Spleen (tissue), 11 donors: ENCODE data around the gene MYO18B. TPM values are rescaled to one million over a fixed set of nuclear protein-coding genes. Genes with fewer than 3 reads are reported as not detected.

Source experiments
- DNase-seq: peaks from one replicate; pipeline ENCODE4 v3.0.0-alpha.2; 2020
- H3K27ac ChIP-seq, 8 donors: fragments of 200-600 bp; sonication (generic) in 7 of 8; 1 replicate in 4 of 8; 2 replicates in 4 of 8; pipeline versions ENCODE4 v1.5.0 to v1.8.0; 2016 to 2021; ENCODE audit warnings: inconsistent platforms in 4 of 8, mild to moderate bottlenecking in 4 of 8, moderate library complexity in 1 of 8
- H3K27me3 ChIP-seq, 7 donors: fragments of 200-600 bp; sonication (generic) in 6 of 7; replicated peaks in 1 of 7; 1 replicate in 4 of 7; 2 replicates in 3 of 7; pipeline versions ENCODE4 v1.5.0 to v1.8.0; 2016 to 2021; ENCODE audit warnings: inconsistent platforms in 3 of 7, mild to moderate bottlenecking in 1 of 7
- H3K36me3 ChIP-seq, 6 donors: fragments of 200-600 bp; sonication (generic) in 5 of 6; 1 replicate in 4 of 6; 2 replicates in 2 of 6; pipeline versions ENCODE4 v1.5.0 to v1.8.0; 2016 to 2021; ENCODE audit warnings: inconsistent platforms in 2 of 6
- H3K4me1 ChIP-seq, 6 donors: fragments of 200-600 bp; sonication (generic) in 5 of 6; 1 replicate in 3 of 6; 2 replicates in 3 of 6; pipeline versions ENCODE4 v1.5.0 to v1.8.0; 2016 to 2021; ENCODE audit warnings: inconsistent platforms in 3 of 6
- H3K4me3 ChIP-seq, 8 donors: fragments of 200-600 bp; sonication (generic) in 7 of 8; 1 replicate in 4 of 8; 2 replicates in 4 of 8; pipeline versions ENCODE4 v1.5.0 to v1.8.0; 2016 to 2021; ENCODE audit warnings: inconsistent platforms in 4 of 8, mild to moderate bottlenecking in 4 of 8, moderate library complexity in 2 of 8
- H3K9me3 ChIP-seq, 8 donors: fragments of 200-600 bp; sonication (generic) in 7 of 8; 1 replicate in 4 of 8; 2 replicates in 4 of 8; pipeline versions ENCODE4 v1.5.0 to v1.8.0; 2016 to 2021; ENCODE audit warnings: inconsistent platforms in 4 of 8
- CTCF ChIP-seq, 11 experiments: fragments of 200-600 bp in 7 of 11; fragments of 450-650 bp in 4 of 11; sonication (generic) in 4 of 11; IDR thresholded peaks in 8 of 11; conservative IDR thresholded peaks in 3 of 11; 1 replicate in 7 of 11; 2 replicates in 4 of 11; pipeline versions ENCODE4 v1.4.0 to v1.8.0; 2016 to 2021; ENCODE audit warnings: antibody characterized with exemption in 11 of 11, inconsistent platforms in 4 of 11, mild to moderate bottlenecking in 1 of 11
- POLR2A ChIP-seq, 3 donors: fragments of 450-650 bp; IDR thresholded peaks; one replicate each; pipeline ENCODE4 v1.5.1; 2017; ENCODE audit warnings: antibody characterized with exemption in 3 of 3, mild to moderate bottlenecking in 1 of 3
- POLR2AphosphoS5 ChIP-seq, 3 donors: sonication (generic); formaldehyde crosslinking; IDR thresholded peaks; one replicate each; pipeline ENCODE4 v1.5.1; 2017; ENCODE audit warnings: antibody characterized with exemption in 3 of 3
- WGBS, 5 donors: extraction: QIAGEN DNeasy Blood & Tissue Kit in 3 of 5; methylation state at CpG; one replicate each; pipeline versions ENCODE4 v1.1.5 to v1.1.7; 2013 to 2018; 5-methylcytosine and 5-hydroxymethylcytosine counted together
- intact Hi-C: fragments of 100-400 bp; cut with DNase I; formaldehyde crosslinking; loops from one replicate; pipeline ENCODE4 v1.15.0; 2023; ENCODE audit warnings: low total_unique reads
- polyA plus RNA-seq, 3 donors: library from polyadenylated mRNA; stranded (reverse); fragments of 200-250 nt; gene quantifications; one replicate each; pipeline ENCODE4 v1.2.1, GENCODE V29; 2013
- total RNA-seq, 7 donors: library from RNA; depleted of rRNA in 3 of 7; stranded (reverse); fragments of >200 nt in 3 of 7; fragmentation: NEBNext Ultra II Directional in 4 of 7; extraction: Animal tissue kit (Norgen Biotek cat#: 25700) in 4 of 7; gene quantifications; one replicate each; pipeline versions ENCODE4 v1.1.0 to v1.2.1, GENCODE V29; 2016 to 2021
- donor health status: healthy with polysubstance abuse.
- donor health status: DM: no; HTN: no; CAD: no; lungs with moderate emphysema.
- donor health status: DM: no; HTN: no; CAD: no.
- donor health status: Bipolar disorder and iron deficiency.
- donor health status: healthy.
- donor health status: DM: no; HTN: no; CAD: no.
- donor health status: DM: yes; HTN: yes; CAD: no.

Gene MYO18B
- total and polyA plus RNA-seq, 10 donors: under 0.01 to 0.79 (median 0.12) TPM

- H3K27me3 ChIP-seq: peaks cover 0 to 9% (median 0%) of the 10 kb centered on the region in 7 donors
- no peaks in the 10 kb centered on the region for H3K4me1 ChIP-seq
- intact Hi-C loops: no loop called here
- no peak for DNase-seq
- H3K27ac ChIP-seq: no peak overlapping the region
- no peak overlapping the region for H3K4me3 ChIP-seq
- 73 to 91% (median 83%) methylated on average over 2 of the region's 2 CpGs for WGBS, 5 donors
- H3K36me3 ChIP-seq: no peaks in the 10 kb centered on the region
- no peak for TF ChIP-seq POLR2A (IDR thresholded peaks at IDR 0.05)
- TF ChIP-seq POLR2AphosphoS5 (IDR thresholded peaks at IDR 0.05): no peak
- TF ChIP-seq CTCF (IDR thresholded peaks at IDR 0.05 in 8 of 11, conservative IDR thresholded peaks at IDR 0.05 in 3 of 11): no peak
- H3K9me3 ChIP-seq: peaks cover 0 to 18% (median 5%) of the 10 kb centered on the region in 8 donors
Measured at GRCh38 chr22:25833676-25834075, 91.7 kb downstream of the MYO18B start.

- DNase-seq: no peak
- H3K9me3 ChIP-seq: peaks cover 0 to 18% (median 5%) of the 10 kb centered on the region in 8 donors
- no peaks in the 10 kb centered on the region for H3K36me3 ChIP-seq
- TF ChIP-seq POLR2AphosphoS5 (IDR thresholded peaks at IDR 0.05): no peak
- no peak for TF ChIP-seq POLR2A (IDR thresholded peaks at IDR 0.05)
- TF ChIP-seq CTCF (IDR thresholded peaks at IDR 0.05 in 8 of 11, conservative IDR thresholded peaks at IDR 0.05 in 3 of 11): no peak
- no peaks in the 10 kb centered on the region for H3K4me1 ChIP-seq
- WGBS, 5 donors: 67 to 86% (median 71%) methylated on average over 4 of the region's 4 CpGs
- no peak overlapping the region for H3K27ac ChIP-seq
- peaks cover 0 to 12% (median 0%) of the 10 kb centered on the region in 7 donors for H3K27me3 ChIP-seq
- H3K4me3 ChIP-seq: no peak overlapping the region
- intact Hi-C loops: no loop called here
Measured at GRCh38 chr22:25834490-25834889, 92.5 kb downstream of the MYO18B start.

- DNase-seq: no peak
- Histone ChIP-seq H3K36me3 (no peaks in the 10 kb centered on the region), H3K27ac (no peak overlapping the region), H3K27me3 (peaks cover 0 to 21% (median 0%) of the 10 kb centered on the region in 7 donors), H3K4me3 (no peak overlapping the region), H3K4me1 (no peaks in the 10 kb centered on the region), H3K9me3 (peaks cover 0 to 12% (median 3%) of the 10 kb centered on the region in 8 donors)
- WGBS, 5 donors: 57 to 79% (median 68%) methylated on average over 6 to 7 of the region's 7 CpGs
- intact Hi-C loops: no loop called here
- TF ChIP-seq POLR2AphosphoS5 (IDR thresholded peaks at IDR 0.05) (no peak), POLR2A (IDR thresholded peaks at IDR 0.05) (no peak), CTCF (IDR thresholded peaks at IDR 0.05 in 8 of 11, conservative IDR thresholded peaks at IDR 0.05 in 3 of 11) (no peak)
Measured at GRCh38 chr22:25835348-25835747, 93.4 kb downstream of the MYO18B start.

- Histone ChIP-seq H3K27me3 (peaks cover 0 to 35% (median 0%) of the 10 kb centered on the region in 7 donors), H3K4me1 (no peaks in the 10 kb centered on the region), H3K4me3 (no peak overlapping the region), H3K9me3 (no peaks in the 10 kb centered on the region), H3K36me3 (no peaks in the 10 kb centered on the region), H3K27ac (no peak overlapping the region)
- WGBS, 5 donors: 75 to 90% (median 85%) methylated on average over 9 of the region's 9 CpGs
- intact Hi-C loops: no loop called here
- TF ChIP-seq POLR2A (IDR thresholded peaks at IDR 0.05): no peak
- TF ChIP-seq POLR2AphosphoS5 (IDR thresholded peaks at IDR 0.05): no peak
- TF ChIP-seq CTCF (IDR thresholded peaks at IDR 0.05 in 8 of 11, conservative IDR thresholded peaks at IDR 0.05 in 3 of 11): no peak
- no peak for DNase-seq
Measured at GRCh38 chr22:25837288-25837900, 95.4 kb downstream of the MYO18B start.
